ENCODE results near the gene SSUH2.

The SSUH2 gene

DNA sequence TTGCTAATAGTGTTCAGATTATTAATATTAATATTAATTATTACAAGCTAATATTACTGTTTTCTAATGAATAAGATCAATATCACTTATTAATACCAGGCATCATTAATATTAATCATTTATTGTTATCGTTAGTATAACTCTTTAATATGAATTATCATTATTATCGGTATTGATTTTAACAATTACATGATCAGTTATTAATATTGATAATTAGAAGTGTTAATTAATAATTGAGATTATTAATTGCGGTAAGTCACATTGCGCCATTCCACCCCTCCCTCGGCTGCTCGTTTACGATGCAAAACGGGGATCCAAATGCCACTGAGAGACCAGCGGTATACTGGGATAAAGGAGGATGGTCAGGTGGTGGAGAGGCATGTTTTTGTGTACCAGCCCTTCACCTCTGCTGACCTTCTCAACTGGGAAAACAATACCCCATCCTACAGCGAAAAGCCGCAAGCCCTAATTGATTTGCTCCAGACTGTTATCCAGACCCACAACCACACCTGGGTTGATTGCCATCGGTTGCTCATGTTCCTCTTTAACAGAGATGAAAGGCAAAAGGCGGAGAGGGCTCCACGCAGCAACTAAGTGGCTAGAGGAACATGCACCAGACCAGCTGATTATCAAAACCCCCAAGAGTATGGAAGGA lies 28.6 kb upstream of the SSUH2 start:
- no peak for TF ChIP-seq ZNF311 (tag by site-specific recombination; IDR thresholded peaks at IDR 0.05; ENCODE audit: borderline replicate concordance)
- 0 out of 2 replicates have a peak, but pooled peaks have one; percentile 16 for TF ChIP-seq SCRT2 (tag by site-specific recombination; IDR thresholded peaks at IDR 0.05)
- TF ChIP-seq ZNF621 (tag by site-specific recombination; IDR thresholded peaks at IDR 0.05), result no peak
- TF ChIP-seq ZNF274 (IDR thresholded peaks at IDR 0.05; ENCODE audit: low read length), result no peak
- TF ChIP-seq ZNF274 (tag by site-specific recombination; IDR thresholded peaks at IDR 0.05; ENCODE audit: borderline replicate concordance), result no peak
- TF ChIP-seq, protein P1, sequence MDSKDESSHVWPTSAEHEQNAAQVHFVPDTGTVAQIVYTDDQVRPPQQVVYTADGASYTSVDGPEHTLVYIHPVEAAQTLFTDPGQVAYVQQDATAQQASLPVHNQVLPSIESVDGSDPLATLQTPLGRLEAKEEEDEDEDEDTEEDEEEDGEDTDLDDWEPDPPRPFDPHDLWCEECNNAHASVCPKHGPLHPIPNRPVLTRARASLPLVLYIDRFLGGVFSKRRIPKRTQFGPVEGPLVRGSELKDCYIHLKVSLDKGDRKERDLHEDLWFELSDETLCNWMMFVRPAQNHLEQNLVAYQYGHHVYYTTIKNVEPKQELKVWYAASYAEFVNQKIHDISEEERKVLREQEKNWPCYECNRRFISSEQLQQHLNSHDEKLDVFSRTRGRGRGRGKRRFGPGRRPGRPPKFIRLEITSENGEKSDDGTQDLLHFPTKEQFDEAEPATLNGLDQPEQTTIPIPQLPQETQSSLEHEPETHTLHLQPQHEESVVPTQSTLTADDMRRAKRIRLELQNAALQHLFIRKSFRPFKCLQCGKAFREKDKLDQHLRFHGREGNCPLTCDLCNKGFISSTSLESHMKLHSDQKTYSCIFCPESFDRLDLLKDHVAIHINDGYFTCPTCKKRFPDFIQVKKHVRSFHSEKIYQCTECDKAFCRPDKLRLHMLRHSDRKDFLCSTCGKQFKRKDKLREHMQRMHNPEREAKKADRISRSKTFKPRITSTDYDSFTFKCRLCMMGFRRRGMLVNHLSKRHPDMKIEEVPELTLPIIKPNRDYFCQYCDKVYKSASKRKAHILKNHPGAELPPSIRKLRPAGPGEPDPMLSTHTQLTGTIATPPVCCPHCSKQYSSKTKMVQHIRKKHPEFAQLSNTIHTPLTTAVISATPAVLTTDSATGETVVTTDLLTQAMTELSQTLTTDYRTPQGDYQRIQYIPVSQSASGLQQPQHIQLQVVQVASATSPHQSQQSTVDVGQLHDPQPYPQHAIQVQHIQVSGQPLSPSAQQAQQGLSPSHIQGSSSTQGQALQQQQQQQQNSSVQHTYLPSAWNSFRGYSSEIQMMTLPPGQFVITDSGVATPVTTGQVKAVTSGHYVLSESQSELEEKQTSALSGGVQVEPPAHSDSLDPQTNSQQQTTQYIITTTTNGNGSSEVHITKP (tag by site-specific recombination; IDR thresholded peaks at IDR 0.05), result no peak
- Histone ChIP-seq H3K36me3 (ENCODE audit: control insufficient read depth in 2 of 2, insufficient read depth in 1 of 2, low read length in 2 of 2) (no peaks in the 10 kb centered on the region), H3K4me1 (ENCODE audit: control insufficient read depth, insufficient read depth, low read length) (no peaks in the 10 kb centered on the region), H3K4me3 (ENCODE audit: low read depth, low read length) (no peak overlapping the region), H3K9me3 (ENCODE audit: control insufficient read depth, insufficient read depth, low read depth, low read length) (no peaks in the 10 kb centered on the region), H3K27ac (ENCODE audit: extremely low read depth, low read depth, low read length) (no peak overlapping the region)
- ChIA-PET POLR2A (interaction anchor here (1.3 kb wide), 1 partner anchor 10 kb away, joined by 3 read pairs; no protein-coding TSS in a partner anchor), CTCF (no interaction called here)

DNA sequence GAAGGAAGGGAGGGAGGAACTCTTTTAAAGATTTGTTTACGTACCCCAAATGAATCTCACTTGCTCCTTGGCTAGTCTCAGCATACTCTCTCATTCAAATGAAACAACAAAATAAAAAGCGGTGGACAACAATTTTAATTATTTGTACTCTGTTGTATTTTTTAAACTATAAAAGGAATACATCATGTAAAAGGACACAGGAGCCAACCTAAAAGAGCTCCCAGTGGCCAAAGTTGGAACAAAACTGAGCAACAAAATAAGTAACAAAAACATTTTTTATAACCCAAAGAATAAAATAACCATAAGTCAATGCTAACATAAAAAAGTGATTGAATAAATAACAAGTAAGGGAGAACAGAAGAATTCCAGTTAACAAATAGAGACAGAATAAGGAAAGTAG lies 24.4 kb upstream of the SSUH2 start:
- CTCF ChIA-PET, result no interaction called here

DNA sequence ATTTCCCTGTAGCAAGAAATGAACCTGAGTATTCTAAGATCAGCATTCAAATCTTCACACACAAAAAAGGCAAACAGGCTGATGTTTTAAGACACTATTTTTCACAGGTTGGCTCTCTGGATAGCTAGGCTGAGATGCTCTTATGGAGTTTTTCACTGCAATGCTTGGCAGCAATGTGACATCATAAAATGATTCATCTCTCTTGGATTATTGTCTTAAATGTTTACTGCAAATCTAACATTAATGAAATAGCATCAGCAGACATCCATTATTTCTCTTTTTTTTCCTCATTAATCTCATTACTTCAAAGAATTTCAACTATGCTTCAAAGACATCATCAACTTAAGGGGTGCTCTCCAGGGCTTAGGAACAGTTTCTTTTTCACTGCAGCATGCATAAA lies 23.6 kb upstream of the SSUH2 start:
- TF ChIP-seq ZNF324 (tag by site-specific recombination; IDR thresholded peaks at IDR 0.05) (no peak), ZNF274 (IDR thresholded peaks at IDR 0.05; ENCODE audit: low read length) (no peak), ZNF274 (tag by site-specific recombination; IDR thresholded peaks at IDR 0.05; ENCODE audit: borderline replicate concordance) (no peak), ZNF311 (tag by site-specific recombination; IDR thresholded peaks at IDR 0.05; ENCODE audit: borderline replicate concordance) (no peak), GLI4 (tag by site-specific recombination; IDR thresholded peaks at IDR 0.05) (no peak), ZNF776 (tag by site-specific recombination; IDR thresholded peaks at IDR 0.05; ENCODE audit: borderline replicate concordance) (no peak), ZNF549 (tag by site-specific recombination; IDR thresholded peaks at IDR 0.05) (no peak), SCRT1 (tag by site-specific recombination; IDR thresholded peaks at IDR 0.05; ENCODE audit: borderline replicate concordance) (no peak)
- TF ChIP-seq, protein P2, sequence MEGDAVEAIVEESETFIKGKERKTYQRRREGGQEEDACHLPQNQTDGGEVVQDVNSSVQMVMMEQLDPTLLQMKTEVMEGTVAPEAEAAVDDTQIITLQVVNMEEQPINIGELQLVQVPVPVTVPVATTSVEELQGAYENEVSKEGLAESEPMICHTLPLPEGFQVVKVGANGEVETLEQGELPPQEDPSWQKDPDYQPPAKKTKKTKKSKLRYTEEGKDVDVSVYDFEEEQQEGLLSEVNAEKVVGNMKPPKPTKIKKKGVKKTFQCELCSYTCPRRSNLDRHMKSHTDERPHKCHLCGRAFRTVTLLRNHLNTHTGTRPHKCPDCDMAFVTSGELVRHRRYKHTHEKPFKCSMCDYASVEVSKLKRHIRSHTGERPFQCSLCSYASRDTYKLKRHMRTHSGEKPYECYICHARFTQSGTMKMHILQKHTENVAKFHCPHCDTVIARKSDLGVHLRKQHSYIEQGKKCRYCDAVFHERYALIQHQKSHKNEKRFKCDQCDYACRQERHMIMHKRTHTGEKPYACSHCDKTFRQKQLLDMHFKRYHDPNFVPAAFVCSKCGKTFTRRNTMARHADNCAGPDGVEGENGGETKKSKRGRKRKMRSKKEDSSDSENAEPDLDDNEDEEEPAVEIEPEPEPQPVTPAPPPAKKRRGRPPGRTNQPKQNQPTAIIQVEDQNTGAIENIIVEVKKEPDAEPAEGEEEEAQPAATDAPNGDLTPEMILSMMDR (tag by site-specific recombination; IDR thresholded peaks at IDR 0.05), result no peak
- Histone ChIP-seq H3K9me3 (ENCODE audit: control insufficient read depth, insufficient read depth, low read depth, low read length) (no peaks in the 10 kb centered on the region), H3K36me3 (ENCODE audit: control insufficient read depth in 2 of 2, insufficient read depth in 1 of 2, low read length in 2 of 2) (no peaks in the 10 kb centered on the region), H3K4me3 (ENCODE audit: low read depth, low read length) (no peak overlapping the region), H3K4me1 (ENCODE audit: control insufficient read depth, insufficient read depth, low read length) (no peaks in the 10 kb centered on the region), H3K27ac (ENCODE audit: extremely low read depth, low read depth, low read length) (no peak overlapping the region)
- CTCF ChIA-PET, result no interaction called here
- POLR2A ChIA-PET, result no interaction called here

More for the DNA sequence above, 24.4 kb upstream of the SSUH2 start:
- POLR2A ChIA-PET, result no interaction called here
- no peak for TF ChIP-seq SP3 (tag by site-specific recombination; IDR thresholded peaks at IDR 0.05)
- TF ChIP-seq, protein P3, sequence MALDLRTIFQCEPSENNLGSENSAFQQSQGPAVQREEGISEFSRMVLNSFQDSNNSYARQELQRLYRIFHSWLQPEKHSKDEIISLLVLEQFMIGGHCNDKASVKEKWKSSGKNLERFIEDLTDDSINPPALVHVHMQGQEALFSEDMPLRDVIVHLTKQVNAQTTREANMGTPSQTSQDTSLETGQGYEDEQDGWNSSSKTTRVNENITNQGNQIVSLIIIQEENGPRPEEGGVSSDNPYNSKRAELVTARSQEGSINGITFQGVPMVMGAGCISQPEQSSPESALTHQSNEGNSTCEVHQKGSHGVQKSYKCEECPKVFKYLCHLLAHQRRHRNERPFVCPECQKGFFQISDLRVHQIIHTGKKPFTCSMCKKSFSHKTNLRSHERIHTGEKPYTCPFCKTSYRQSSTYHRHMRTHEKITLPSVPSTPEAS (tag by site-specific recombination; IDR thresholded peaks at IDR 0.05), result no peak
- TF ChIP-seq ZNF19 (tag by site-specific recombination; IDR thresholded peaks at IDR 0.05; ENCODE audit: low read depth), result no peak
- no peak for TF ChIP-seq HOXC10 (CRISPR knock-in tag; IDR thresholded peaks at IDR 0.05)
- TF ChIP-seq ZSCAN30 (tag by site-specific recombination; IDR thresholded peaks at IDR 0.05), result no peak
- TF ChIP-seq, protein P4, sequence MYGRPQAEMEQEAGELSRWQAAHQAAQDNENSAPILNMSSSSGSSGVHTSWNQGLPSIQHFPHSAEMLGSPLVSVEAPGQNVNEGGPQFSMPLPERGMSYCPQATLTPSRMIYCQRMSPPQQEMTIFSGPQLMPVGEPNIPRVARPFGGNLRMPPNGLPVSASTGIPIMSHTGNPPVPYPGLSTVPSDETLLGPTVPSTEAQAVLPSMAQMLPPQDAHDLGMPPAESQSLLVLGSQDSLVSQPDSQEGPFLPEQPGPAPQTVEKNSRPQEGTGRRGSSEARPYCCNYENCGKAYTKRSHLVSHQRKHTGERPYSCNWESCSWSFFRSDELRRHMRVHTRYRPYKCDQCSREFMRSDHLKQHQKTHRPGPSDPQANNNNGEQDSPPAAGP (tag by site-specific recombination; IDR thresholded peaks at IDR 0.05), result no peak
- TF ChIP-seq SCRT1 (tag by site-specific recombination; IDR thresholded peaks at IDR 0.05; ENCODE audit: borderline replicate concordance), result no peak
- Histone ChIP-seq H3K4me3 (ENCODE audit: low read depth, low read length) (no peak overlapping the region), H3K36me3 (ENCODE audit: control insufficient read depth in 2 of 2, insufficient read depth in 1 of 2, low read length in 2 of 2) (no peaks in the 10 kb centered on the region), H3K27ac (ENCODE audit: extremely low read depth, low read depth, low read length) (no peak overlapping the region), H3K9me3 (ENCODE audit: control insufficient read depth, insufficient read depth, low read depth, low read length) (no peaks in the 10 kb centered on the region), H3K4me1 (ENCODE audit: control insufficient read depth, insufficient read depth, low read length) (no peaks in the 10 kb centered on the region)

Data from HEK293 (cell line).